NCI-H128 (cell line): ENCODE data around the gene TMEM33.

Experiments
- DNase-seq: peaks from one replicate; lab custom pipeline; 2025; ENCODE audit not compliant: unreplicated experiment; lab: John Stamatoyannopoulos, UW

Gene TMEM33

DNA sequence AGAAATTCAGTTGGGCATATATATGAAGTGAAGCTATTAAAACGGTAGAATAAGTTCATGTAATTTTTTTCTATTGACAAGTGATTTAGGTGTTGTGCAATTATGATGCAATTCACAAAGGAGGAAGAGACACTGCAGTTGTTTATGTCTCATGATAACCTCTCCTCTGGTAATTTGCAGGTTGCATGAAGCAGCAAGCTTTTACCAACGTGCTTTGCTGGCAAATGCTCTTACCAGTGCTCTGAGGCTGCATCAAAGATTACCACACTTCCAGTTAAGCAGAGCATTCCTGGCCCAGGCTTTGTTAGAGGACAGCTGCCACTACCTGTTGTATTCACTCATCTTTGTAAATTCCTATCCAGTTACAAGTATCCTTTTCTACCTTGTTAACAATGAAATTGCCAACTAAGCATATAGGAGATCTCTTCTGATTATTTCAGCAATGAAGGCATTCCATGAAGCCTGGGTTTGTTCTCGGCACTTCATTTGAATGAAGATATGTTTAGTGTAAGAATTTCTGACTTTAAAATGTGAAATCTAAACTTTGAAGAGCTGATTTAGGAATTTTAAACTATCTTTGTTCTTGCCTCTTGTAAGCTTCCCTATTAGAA is 3.9 kb downstream of the TMEM33 start:
- no peak for DNase-seq

GRCh38 chr4:41940834-41941233 is 5.6 kb downstream of the TMEM33 start:
- no peak for DNase-seq

- no peak for DNase-seq
These were observed 8.3 kb downstream of the TMEM33 start for GRCh38 chr4:41943506-41943905.

DNA sequence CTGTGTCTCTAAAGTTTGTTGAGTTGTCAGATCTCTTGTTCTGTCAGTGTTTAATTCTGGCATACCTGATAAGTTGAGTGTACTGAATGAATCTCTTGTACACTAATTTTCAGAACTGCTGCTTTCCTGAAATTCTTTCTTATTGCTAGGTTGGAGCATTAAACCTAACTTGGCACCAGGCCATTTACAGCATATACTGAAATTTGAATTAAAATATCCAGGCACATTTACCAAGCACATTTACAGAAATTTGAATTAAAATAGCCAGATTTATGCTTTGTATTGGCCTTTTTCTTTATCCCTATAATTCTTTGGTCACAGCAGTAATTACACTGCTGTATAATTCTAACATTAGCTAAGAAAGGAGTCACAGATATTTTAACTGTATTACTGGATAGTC is 8.9 kb downstream of the TMEM33 start:
- no peak for DNase-seq

DNA sequence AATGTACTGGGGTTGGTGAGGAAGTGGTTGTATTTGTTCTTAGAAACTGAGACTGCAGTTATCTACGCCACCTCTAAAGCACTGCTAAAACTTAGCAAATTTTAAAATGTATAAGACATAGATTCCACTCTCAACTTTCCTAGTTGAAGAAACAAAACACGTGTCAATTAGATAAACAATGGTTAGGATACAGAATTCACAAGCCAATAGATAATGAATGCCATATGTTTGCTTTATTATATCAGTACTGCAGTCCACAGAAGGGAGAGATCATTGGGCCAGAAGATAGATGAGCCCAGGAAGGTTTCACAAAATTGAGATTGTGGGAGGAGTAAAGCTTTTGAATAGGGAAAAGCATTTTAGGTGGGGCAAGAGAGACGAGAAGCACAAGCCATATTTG is 14.3 kb downstream of the TMEM33 start:
- DNase-seq, result no peak

DNA sequence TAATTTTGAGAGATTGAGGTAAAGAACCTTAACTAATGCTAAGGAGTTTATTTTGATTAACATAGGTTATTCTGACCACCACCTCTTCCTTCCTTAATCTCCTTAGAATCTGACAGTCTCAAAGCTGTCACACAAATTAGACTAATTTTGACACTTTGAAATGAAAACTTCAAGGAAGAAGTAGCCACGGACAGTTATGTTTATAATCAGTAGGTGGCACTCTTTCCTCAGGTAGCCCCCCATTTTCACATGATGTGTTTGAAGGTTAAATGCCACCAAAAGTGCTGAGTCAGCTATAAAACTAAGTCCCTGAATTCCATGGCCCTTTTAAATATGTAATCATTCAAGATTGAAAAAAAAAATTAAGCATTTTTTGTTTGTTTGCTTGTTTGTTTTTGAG is 22.4 kb downstream of the TMEM33 start:
- DNase-seq, result no peak

DNA sequence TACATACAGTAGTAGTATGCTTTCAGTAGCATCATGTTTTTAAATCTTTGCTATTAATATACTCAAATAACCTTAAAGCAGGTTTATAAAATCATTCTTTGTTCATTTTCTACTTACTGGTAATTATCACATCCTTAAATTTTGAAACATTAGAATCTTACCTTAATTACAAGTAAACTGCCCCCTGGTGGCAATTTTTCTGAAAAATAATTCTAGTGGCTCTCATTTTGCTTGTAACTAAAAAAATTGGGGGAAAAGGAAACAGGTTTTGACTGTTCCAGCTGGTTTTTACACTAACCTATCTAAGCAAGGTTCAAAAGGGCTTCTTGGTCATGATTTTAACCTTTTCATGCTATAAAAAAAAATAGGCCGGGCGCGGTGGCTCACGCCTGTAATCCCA is 27.9 kb downstream of the TMEM33 start:
- no peak for DNase-seq

GRCh38 chr4:41964401-41964800 is 29.2 kb downstream of the TMEM33 start:
- no peak for DNase-seq

- DNase-seq, result no peak
These were observed 32.2 kb downstream of the TMEM33 start for GRCh38 chr4:41967392-41967791.

- DNase-seq, result no peak
These were observed 34.4 kb downstream of the TMEM33 start for GRCh38 chr4:41969671-41970070.

DNA sequence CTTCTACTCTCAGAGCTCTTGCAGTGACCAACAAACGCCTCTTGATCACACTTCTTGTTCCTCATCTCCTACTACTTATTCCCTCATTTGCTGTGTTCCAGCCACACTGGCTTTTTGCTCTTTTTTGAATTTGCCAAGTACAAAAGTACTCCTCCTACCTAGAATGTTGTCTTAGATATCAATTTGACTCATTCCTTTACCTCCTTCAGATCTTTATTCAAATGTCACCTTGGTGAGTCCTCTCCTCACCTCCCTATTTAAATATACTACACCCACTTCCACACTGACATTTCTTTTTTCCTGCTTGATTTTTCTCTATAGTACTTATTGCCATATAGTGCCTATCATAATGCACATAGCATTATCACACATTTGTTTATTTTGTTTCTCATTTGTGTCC is 40.1 kb downstream of the TMEM33 start:
- no peak for DNase-seq

DNA sequence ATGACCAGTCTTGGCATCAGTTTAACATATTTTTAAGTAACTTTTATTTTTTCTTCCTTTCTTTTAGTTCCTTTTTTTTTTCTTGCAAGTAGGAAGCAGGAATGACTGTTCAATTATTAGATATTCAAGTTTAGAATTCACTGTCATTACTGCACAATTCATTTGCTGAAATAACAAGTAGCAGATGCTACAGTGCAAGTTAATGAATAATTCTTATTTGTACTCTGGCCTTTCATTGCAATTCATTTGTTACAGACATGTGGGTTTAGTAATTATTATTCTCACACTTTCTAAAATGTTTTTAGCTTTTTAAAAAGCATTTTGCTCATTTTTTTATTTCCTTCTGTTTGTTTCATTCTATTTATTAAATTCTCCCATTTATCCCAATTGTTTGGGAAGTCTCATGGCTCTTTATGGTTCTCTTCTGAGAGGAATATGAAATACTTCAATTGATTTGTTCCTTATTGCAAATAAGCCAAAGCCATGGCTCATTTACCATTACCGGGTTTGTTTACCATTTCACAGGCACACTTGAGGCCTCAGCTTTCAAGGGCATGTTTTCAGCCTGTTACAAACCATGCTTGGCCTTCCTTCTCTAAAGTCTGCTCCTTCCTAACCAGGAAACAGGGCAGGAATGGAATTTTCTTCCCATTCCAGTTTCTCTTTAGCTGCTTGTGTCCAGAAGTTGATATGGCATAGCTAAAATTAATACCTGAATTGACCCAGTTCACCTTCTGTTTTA is 41.7 kb downstream of the TMEM33 start:
- DNase-seq, result no peak

DNA sequence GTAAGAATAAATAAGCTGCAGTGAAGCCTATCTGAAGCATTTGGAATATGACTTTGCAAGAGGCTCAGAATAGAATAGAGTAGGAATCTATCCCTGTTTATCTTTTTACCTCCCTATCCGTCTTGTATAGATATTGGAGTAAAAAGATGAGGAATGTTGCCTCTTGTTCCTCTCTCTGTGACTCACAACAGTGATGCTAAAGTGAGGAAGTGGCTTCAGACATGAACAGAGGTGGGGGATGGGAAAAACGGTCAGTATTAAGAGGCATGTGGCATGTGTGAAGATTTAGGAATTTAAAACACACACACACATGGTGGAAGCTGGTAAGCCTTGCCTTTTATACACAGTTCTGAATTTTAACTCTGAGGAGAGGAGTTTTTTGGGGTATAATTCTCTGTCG is 42.5 kb downstream of the TMEM33 start:
- DNase-seq, result no peak

- no peak for DNase-seq
These were observed 46.2 kb downstream of the TMEM33 start, which contains the start of gene DCAF4L1 for GRCh38 chr4:41981456-41981855. Gene DCAF4L1 (plus strand): TSS chr4:41981756. CDS start chr4:41981793, 37 bp downstream.

DNA sequence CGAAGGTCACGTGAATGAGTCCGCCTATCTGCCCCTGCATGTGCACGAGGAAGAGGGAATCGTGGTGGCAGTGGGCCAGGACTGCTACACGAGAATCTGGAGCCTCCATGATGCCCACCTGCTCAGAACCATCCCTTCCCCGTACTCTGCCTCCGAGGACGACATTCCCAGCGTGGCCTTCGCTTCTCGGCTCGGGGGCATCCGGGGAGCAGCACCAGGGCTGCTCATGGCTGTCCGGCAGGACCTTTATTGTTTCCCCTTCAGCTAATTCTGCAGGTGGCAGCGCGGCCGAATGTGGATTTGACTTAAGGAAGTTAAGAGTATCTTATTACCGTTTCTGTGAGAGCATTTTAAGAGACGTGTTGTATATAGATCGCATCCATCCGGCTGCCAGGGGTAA is 47.5 kb downstream of the TMEM33 start:
- DNase-seq, result no peak

GRCh38 chr4:41985151-41985550 is 49.9 kb downstream of the TMEM33 start:
- no peak for DNase-seq

DNA sequence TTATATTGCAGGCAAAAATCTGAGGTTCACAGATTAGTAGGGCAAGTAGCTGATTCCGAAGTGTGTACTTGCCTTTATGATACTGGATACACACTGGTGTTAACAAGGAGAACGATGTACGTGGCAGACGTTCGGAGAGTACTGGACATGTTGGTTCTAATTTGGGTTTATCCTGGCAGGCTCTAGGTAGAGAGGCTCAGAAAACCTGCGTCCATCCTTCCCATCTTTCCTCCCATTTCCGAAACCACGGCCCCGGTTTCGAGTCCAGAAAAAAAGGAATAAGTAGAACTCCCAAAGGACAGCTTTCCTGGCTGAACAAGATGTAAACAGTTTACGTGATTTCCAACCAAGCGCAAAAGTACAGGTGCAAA is 54.8 kb downstream of the TMEM33 start:
- no peak for DNase-seq

GRCh38 chr4:41990365-41991111 is 55.3 kb downstream of the TMEM33 start, which contains the start of gene SLC30A9:
Gene SLC30A9 (plus strand): TSS chr4:41990530. CDS start chr4:41990652, 122 bp downstream.
- DNase-seq, result peak; percentile 57

DNA sequence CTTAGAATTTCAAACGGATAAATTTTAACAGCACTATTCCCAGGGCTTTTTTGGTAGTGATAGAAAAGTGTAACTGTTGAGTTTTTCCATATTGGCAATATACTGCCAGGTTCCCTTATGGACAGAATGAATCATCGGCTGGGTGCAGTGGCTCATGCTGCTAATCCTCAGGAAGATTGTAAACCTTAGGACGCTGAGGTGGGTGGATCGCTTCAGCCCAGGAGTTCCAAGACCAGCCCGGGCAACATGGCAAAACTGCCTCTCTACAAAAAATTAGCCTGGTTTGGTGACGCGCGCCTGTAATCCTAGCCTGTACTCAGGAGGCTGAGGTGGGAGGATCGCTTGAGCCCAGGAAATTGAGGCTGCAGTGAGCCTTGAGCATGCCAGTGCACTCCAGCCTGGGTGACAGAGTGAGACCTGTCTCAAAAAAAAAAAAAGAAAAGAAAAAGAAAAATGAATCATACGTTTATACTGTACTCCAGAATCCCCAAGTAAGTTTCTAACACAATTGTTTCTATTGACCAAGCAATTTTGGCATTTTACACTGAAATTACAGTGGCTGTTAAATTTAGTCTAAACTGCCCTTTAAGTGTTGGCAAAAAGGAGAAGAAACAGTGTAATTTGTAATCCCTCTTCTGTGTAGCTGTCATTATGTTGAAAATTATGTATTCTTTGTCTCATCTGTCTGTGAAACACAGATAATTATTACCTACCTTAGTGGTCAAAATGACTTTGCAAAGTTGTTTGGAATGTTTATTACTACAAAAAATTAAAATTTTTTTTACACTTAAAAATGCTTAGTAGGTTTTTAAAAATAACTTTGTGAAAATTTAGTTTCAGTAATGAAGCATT is 56.9 kb downstream of the TMEM33 start:
- DNase-seq, result no peak

- no peak for DNase-seq
These were observed 58.0 kb downstream of the TMEM33 start for GRCh38 chr4:41992967-41993857.
